GM23338 (cell line): ENCODE measurements around the gene ARRDC1. TPM values are rescaled to one million over a fixed set of nuclear protein-coding genes. Genes with fewer than 3 reads are reported as not detected.

Experiments
- ATAC-seq: fragments of 200-7000 bp; cut with Tn5 transposase; 3 replicates; pipeline ENCODE4 v1.9.1; 2020
- DNase-seq: peaks from one replicate; pipeline ENCODE4 v3.0.0-alpha.2; 2015; ENCODE audit warnings: low spot score
- H2AFZ ChIP-seq: fragments of 200-600 bp; sonication (generic); 2 replicates; pipeline ENCODE4 v1.8.0; 2016; ENCODE audit warnings: antibody characterized with exemption, mild to moderate bottlenecking, moderate library complexity
- H3F3A ChIP-seq: fragments of 200-600 bp; sonication (generic); replicated peaks from 2 replicates; pipeline ENCODE4 v1.8.0; 2017; ENCODE audit warnings: antibody characterized with exemption, mixed run types, low read depth
- H3K27ac ChIP-seq: fragments of 200-600 bp; sonication (generic); 2 replicates; pipeline ENCODE4 v1.6.1; 2016; ENCODE audit warnings: low read depth
- H3K27me3 ChIP-seq: fragments of 200-600 bp; sonication (generic); 2 replicates; pipeline ENCODE4 v1.8.0; 2016; ENCODE audit warnings: mild to moderate bottlenecking, mixed run types, moderate library complexity; ENCODE audit not compliant: insufficient read depth
- H3K36me3 ChIP-seq: fragments of 200-600 bp; sonication (generic); 2 replicates; pipeline ENCODE4 v1.8.0; 2016; ENCODE audit warnings: mild to moderate bottlenecking; ENCODE audit not compliant: insufficient read depth
- H3K4me1 ChIP-seq: fragments of 200-600 bp; sonication (generic); 2 replicates; pipeline ENCODE4 v1.8.0; 2016; ENCODE audit warnings: mild to moderate bottlenecking, moderate library complexity; ENCODE audit not compliant: insufficient read depth
- H3K4me2 ChIP-seq: fragments of 200-600 bp; sonication (generic); 2 replicates; pipeline ENCODE4 v1.7.1; 2017; ENCODE audit warnings: mixed run types
- H3K4me3 ChIP-seq: fragments of 200-600 bp; sonication (generic); 2 replicates; pipeline ENCODE4 v1.6.1; 2016; ENCODE audit warnings: mixed run types
- H3K79me2 ChIP-seq: fragments of 200-600 bp; sonication (generic); replicated peaks from 2 replicates; pipeline ENCODE4 v1.8.0; 2017; ENCODE audit warnings: mild to moderate bottlenecking; ENCODE audit not compliant: insufficient read depth
- H3K9me2 ChIP-seq: fragments of 200-600 bp; sonication (generic); 2 replicates; pipeline ENCODE4 v1.8.0; 2017; ENCODE audit not compliant: insufficient read depth
- H4K20me1 ChIP-seq: fragments of 200-600 bp; sonication (generic); replicated peaks from 2 replicates; pipeline ENCODE4 v1.8.0; 2017; ENCODE audit warnings: mild to moderate bottlenecking; ENCODE audit not compliant: insufficient read depth
- H3K27ac Mint-ChIP-seq: 2 replicates; pipeline ENCODE4 v1.8.0; 2020; ENCODE audit warnings: inconsistent platforms, mild to moderate bottlenecking, moderate library complexity, mixed read lengths
- H3K27me3 Mint-ChIP-seq: 3 replicates; pipeline ENCODE4 v1.8.0; 2022; ENCODE audit warnings: low read depth, mild to moderate bottlenecking, moderate library complexity, mixed read lengths, inconsistent platforms; ENCODE audit not compliant: insufficient read depth, poor library complexity
- H3K36me3 Mint-ChIP-seq: 3 replicates; pipeline ENCODE4 v1.8.0; 2021; ENCODE audit warnings: low read depth, mild to moderate bottlenecking, inconsistent platforms, moderate library complexity, mixed read lengths
- H3K4me1 Mint-ChIP-seq: 3 replicates; pipeline ENCODE4 v1.8.0; 2020; ENCODE audit warnings: mild to moderate bottlenecking, inconsistent platforms, mixed read lengths
- H3K4me3 Mint-ChIP-seq: 3 replicates; pipeline ENCODE4 v1.8.0; 2021; ENCODE audit warnings: moderate library complexity, mild to moderate bottlenecking, inconsistent platforms, mixed read lengths
- H3K9me3 Mint-ChIP-seq: 3 replicates; pipeline ENCODE4 v1.8.0; 2020; ENCODE audit warnings: moderate library complexity, mild to moderate bottlenecking, inconsistent platforms, mixed read lengths
- CREB1 ChIP-seq: fragments of 250-450 bp; sonication (Bioruptor Pico); IDR thresholded peaks from 2 replicates; pipeline ENCODE4 v1.5.0; 2020; ENCODE audit warnings: low read depth, mild to moderate bottlenecking, moderate library complexity
- NANOG ChIP-seq: IDR thresholded peaks from 2 replicates; pipeline ENCODE4 v1.6.1; 2016; ENCODE audit warnings: antibody characterized with exemption, borderline replicate concordance
- POLR2AphosphoS5 ChIP-seq: IDR thresholded peaks from 2 replicates; pipeline ENCODE4 v1.6.1; 2016; ENCODE audit warnings: antibody characterized with exemption, low read depth
- STAT1 ChIP-seq: IDR thresholded peaks from one replicate; pipeline ENCODE4 v1.6.1; 2016; ENCODE audit warnings: antibody characterized with exemption; ENCODE audit not compliant: unreplicated experiment
- ZNF114 ChIP-seq: fragments of 250-450 bp; sonication (Bioruptor Pico); IDR thresholded peaks from 2 replicates; pipeline ENCODE4 v1.5.0; 2020; ENCODE audit warnings: mild to moderate bottlenecking, moderate library complexity
- ZNF331 ChIP-seq: fragments of 250-450 bp; sonication (Bioruptor Pico); IDR thresholded peaks from 2 replicates; pipeline ENCODE4 v1.5.0; 2020; ENCODE audit warnings: low read depth, mild to moderate bottlenecking, moderate library complexity
- polyA plus RNA-seq: library from polyadenylated mRNA; unstranded; fragments of >200 nt; fragmentation: Nextera tagmentation; extraction: Ambion mirVana; gene quantifications from 2 replicates; pipeline ENCODE4 v1.2.1, GENCODE V29; 2016
- total RNA-seq: library from RNA; depleted of rRNA; stranded (reverse); fragments of >200 nt; shearing (Covaris generic); gene quantifications from 2 replicates; pipeline ENCODE4 v1.2.3, GENCODE V29; 2014
- TF ChIP-seq, protein P1 (sequence below): IDR thresholded peaks from 2 replicates; pipeline ENCODE4 v1.6.1; 2016; ENCODE audit warnings: antibody characterized with exemption
- TF ChIP-seq, protein P2 (sequence below): IDR thresholded peaks from one replicate; pipeline ENCODE4 v1.6.1; 2018; ENCODE audit warnings: antibody characterized with exemption; ENCODE audit not compliant: unreplicated experiment
- TF ChIP-seq, protein P3 (sequence below): fragments of 250-450 bp; sonication (Bioruptor Pico); IDR thresholded peaks from 2 replicates; pipeline ENCODE4 v1.5.0; 2020; ENCODE audit warnings: mild to moderate bottlenecking, moderate library complexity

Gene ARRDC1
- total and polyA plus RNA-seq, 2 experiments from 2014 or later: 36.6 to 63.8 TPM

- H3K27me3 Mint-ChIP-seq: peaks cover 15% of the 10 kb centered on the region
- no peak overlapping the region for H2AFZ ChIP-seq
- no peaks in the 10 kb centered on the region; the same call in 1 of the 2 replicates for H3K36me3 ChIP-seq
- no peak for DNase-seq
- peaks cover 72% of the 10 kb centered on the region for H3K79me2 ChIP-seq
- H3K4me3 ChIP-seq: peak overlapping the region; percentile 99
- no peak for ATAC-seq
- H3K4me1 Mint-ChIP-seq: peaks cover 30% of the 10 kb centered on the region
- H4K20me1 ChIP-seq: peaks cover 43% of the 10 kb centered on the region
- peak overlapping the region; percentile 94 for H3K27ac ChIP-seq
- no peaks in the 10 kb centered on the region; the same call in 1 of the 3 replicates for H3K9me3 Mint-ChIP-seq
- TF ChIP-seq, protein P1, sequence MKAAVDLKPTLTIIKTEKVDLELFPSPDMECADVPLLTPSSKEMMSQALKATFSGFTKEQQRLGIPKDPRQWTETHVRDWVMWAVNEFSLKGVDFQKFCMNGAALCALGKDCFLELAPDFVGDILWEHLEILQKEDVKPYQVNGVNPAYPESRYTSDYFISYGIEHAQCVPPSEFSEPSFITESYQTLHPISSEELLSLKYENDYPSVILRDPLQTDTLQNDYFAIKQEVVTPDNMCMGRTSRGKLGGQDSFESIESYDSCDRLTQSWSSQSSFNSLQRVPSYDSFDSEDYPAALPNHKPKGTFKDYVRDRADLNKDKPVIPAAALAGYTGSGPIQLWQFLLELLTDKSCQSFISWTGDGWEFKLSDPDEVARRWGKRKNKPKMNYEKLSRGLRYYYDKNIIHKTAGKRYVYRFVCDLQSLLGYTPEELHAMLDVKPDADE: no peak
- TF ChIP-seq ZNF331 (CRISPR knock-in tag): no peak
- TF ChIP-seq NANOG: no peak
- TF ChIP-seq, protein P2, sequence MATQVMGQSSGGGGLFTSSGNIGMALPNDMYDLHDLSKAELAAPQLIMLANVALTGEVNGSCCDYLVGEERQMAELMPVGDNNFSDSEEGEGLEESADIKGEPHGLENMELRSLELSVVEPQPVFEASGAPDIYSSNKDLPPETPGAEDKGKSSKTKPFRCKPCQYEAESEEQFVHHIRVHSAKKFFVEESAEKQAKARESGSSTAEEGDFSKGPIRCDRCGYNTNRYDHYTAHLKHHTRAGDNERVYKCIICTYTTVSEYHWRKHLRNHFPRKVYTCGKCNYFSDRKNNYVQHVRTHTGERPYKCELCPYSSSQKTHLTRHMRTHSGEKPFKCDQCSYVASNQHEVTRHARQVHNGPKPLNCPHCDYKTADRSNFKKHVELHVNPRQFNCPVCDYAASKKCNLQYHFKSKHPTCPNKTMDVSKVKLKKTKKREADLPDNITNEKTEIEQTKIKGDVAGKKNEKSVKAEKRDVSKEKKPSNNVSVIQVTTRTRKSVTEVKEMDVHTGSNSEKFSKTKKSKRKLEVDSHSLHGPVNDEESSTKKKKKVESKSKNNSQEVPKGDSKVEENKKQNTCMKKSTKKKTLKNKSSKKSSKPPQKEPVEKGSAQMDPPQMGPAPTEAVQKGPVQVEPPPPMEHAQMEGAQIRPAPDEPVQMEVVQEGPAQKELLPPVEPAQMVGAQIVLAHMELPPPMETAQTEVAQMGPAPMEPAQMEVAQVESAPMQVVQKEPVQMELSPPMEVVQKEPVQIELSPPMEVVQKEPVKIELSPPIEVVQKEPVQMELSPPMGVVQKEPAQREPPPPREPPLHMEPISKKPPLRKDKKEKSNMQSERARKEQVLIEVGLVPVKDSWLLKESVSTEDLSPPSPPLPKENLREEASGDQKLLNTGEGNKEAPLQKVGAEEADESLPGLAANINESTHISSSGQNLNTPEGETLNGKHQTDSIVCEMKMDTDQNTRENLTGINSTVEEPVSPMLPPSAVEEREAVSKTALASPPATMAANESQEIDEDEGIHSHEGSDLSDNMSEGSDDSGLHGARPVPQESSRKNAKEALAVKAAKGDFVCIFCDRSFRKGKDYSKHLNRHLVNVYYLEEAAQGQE: no peak
- TF ChIP-seq STAT1: no peak
- no peak for TF ChIP-seq CREB1 (CRISPR knock-in tag)
- no peak for TF ChIP-seq ZNF114 (CRISPR knock-in tag)
- TF ChIP-seq, protein P3, sequence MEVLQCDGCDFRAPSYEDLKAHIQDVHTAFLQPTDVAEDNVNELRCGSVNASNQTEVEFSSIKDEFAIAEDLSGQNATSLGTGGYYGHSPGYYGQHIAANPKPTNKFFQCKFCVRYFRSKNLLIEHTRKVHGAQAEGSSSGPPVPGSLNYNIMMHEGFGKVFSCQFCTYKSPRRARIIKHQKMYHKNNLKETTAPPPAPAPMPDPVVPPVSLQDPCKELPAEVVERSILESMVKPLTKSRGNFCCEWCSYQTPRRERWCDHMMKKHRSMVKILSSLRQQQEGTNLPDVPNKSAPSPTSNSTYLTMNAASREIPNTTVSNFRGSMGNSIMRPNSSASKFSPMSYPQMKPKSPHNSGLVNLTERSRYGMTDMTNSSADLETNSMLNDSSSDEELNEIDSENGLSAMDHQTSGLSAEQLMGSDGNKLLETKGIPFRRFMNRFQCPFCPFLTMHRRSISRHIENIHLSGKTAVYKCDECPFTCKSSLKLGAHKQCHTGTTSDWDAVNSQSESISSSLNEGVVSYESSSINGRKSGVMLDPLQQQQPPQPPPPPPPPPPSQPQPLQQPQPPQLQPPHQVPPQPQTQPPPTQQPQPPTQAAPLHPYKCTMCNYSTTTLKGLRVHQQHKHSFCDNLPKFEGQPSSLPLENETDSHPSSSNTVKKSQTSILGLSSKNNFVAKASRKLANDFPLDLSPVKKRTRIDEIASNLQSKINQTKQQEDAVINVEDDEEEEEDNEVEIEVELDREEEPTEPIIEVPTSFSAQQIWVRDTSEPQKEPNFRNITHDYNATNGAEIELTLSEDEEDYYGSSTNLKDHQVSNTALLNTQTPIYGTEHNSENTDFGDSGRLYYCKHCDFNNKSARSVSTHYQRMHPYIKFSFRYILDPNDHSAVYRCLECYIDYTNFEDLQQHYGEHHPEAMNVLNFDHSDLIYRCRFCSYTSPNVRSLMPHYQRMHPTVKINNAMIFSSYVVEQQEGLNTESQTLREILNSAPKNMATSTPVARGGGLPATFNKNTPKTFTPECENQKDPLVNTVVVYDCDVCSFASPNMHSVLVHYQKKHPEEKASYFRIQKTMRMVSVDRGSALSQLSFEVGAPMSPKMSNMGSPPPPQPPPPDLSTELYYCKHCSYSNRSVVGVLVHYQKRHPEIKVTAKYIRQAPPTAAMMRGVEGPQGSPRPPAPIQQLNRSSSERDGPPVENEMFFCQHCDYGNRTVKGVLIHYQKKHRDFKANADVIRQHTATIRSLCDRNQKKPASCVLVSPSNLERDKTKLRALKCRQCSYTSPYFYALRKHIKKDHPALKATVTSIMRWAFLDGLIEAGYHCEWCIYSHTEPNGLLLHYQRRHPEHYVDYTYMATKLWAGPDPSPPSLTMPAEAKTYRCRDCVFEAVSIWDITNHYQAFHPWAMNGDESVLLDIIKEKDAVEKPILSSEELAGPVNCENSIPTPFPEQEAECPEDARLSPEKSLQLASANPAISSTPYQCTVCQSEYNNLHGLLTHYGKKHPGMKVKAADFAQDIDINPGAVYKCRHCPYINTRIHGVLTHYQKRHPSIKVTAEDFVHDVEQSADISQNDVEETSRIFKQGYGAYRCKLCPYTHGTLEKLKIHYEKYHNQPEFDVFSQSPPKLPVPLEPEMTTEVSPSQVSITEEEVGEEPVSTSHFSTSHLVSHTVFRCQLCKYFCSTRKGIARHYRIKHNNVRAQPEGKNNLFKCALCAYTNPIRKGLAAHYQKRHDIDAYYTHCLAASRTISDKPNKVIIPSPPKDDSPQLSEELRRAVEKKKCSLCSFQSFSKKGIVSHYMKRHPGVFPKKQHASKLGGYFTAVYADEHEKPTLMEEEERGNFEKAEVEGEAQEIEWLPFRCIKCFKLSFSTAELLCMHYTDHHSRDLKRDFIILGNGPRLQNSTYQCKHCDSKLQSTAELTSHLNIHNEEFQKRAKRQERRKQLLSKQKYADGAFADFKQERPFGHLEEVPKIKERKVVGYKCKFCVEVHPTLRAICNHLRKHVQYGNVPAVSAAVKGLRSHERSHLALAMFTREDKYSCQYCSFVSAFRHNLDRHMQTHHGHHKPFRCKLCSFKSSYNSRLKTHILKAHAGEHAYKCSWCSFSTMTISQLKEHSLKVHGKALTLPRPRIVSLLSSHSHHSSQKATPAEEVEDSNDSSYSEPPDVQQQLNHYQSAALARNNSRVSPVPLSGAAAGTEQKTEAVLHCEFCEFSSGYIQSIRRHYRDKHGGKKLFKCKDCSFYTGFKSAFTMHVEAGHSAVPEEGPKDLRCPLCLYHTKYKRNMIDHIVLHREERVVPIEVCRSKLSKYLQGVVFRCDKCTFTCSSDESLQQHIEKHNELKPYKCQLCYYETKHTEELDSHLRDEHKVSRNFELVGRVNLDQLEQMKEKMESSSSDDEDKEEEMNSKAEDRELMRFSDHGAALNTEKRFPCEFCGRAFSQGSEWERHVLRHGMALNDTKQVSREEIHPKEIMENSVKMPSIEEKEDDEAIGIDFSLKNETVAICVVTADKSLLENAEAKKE: no peak
- no peak for TF ChIP-seq POLR2AphosphoS5
- peak overlapping the region; percentile 93 for H3K4me3 Mint-ChIP-seq
- H3K27me3 ChIP-seq: no peaks in the 10 kb centered on the region
- H3K27ac Mint-ChIP-seq: peak overlapping the region; percentile 79
- H3K9me2 ChIP-seq: no peaks in the 10 kb centered on the region
- H3K36me3 Mint-ChIP-seq: peaks cover 56% of the 10 kb centered on the region
- H3K4me2 ChIP-seq: peak overlapping the region; percentile 96
- peaks cover 34% of the 10 kb centered on the region for H3F3A ChIP-seq
- peaks cover 25% of the 10 kb centered on the region for H3K4me1 ChIP-seq
Measured at GRCh38 chr9:137620048-137620405, 14.5 kb downstream of the ARRDC1 start.
